Liver (tissue), 9 donors: ENCODE data around the gene ZNF512. TPM values are rescaled to one million over a fixed set of nuclear protein-coding genes. Genes with fewer than 3 reads are reported as not detected.

Experiments
- DNase-seq: peaks from one replicate; pipeline ENCODE4 v3.0.0-alpha.2; 2017; ENCODE audit warnings: low spot score
- H3K27ac ChIP-seq, 2 donors: one replicate each; pipeline ENCODE4 v1.7.0; 2013; ENCODE audit warnings: inconsistent platforms in 2 of 2, low read length in 2 of 2, control low read depth in 1 of 2, low read depth in 1 of 2, mild to moderate bottlenecking in 1 of 2
- H3K27me3 ChIP-seq, 4 donors: one replicate each; pipeline versions ENCODE4 v1.6.1 to v1.7.0; 2013; ENCODE audit warnings: low read length in 3 of 4, inconsistent platforms in 1 of 4, mild to moderate bottlenecking in 1 of 4, moderate library complexity in 1 of 4; ENCODE audit not compliant: control insufficient read depth in 4 of 4, insufficient read depth in 4 of 4
- H3K36me3 ChIP-seq, 4 donors: one replicate each; pipeline versions ENCODE4 v1.6.1 to v1.7.0; 2013; ENCODE audit warnings: low read length in 3 of 4, mild to moderate bottlenecking in 3 of 4, low read depth in 1 of 4, moderate library complexity in 1 of 4; ENCODE audit not compliant: control insufficient read depth in 4 of 4, insufficient read depth in 3 of 4
- H3K4me1 ChIP-seq, 4 donors: one replicate each; pipeline versions ENCODE4 v1.6.1 to v1.7.0; 2013; ENCODE audit warnings: low read length in 3 of 4, mild to moderate bottlenecking in 3 of 4, moderate library complexity in 1 of 4; ENCODE audit not compliant: control insufficient read depth in 4 of 4, insufficient read depth in 4 of 4
- H3K4me3 ChIP-seq, 3 donors: one replicate each; pipeline versions ENCODE4 v1.6.1 to v1.7.0; 2013; ENCODE audit warnings: low read length in 3 of 3, control low read depth in 1 of 3, low read depth in 1 of 3, mild to moderate bottlenecking in 1 of 3
- H3K9ac ChIP-seq, 2 donors: one replicate each; pipeline ENCODE4 v1.7.0; 2013; ENCODE audit warnings: low read length in 2 of 2, mild to moderate bottlenecking in 2 of 2, moderate library complexity in 2 of 2, control low read depth in 1 of 2, low read depth in 1 of 2
- H3K9me3 ChIP-seq, 4 donors: one replicate each; pipeline versions ENCODE4 v1.6.1 to v1.7.0; 2013; ENCODE audit warnings: low read length in 3 of 4; ENCODE audit not compliant: control insufficient read depth in 4 of 4
- ATF3 ChIP-seq: IDR thresholded peaks from 2 replicates; pipeline ENCODE4 v1.6.1; 2016; ENCODE audit warnings: antibody characterized with exemption
- CTCF ChIP-seq: fragments of 150-350 bp; IDR thresholded peaks from 2 replicates; pipeline ENCODE4 v1.5.1; 2017; ENCODE audit warnings: improper control_type of control experiment, low read depth, low read length; ENCODE audit not compliant: missing input control
- EGR1 ChIP-seq, 2 donors: IDR thresholded peaks; 2 replicates each; pipeline ENCODE4 v1.6.1; 2016 to 2018; ENCODE audit warnings: antibody characterized with exemption in 2 of 2, low read depth in 2 of 2
- FOXA1 ChIP-seq: IDR thresholded peaks from 2 replicates; pipeline ENCODE4 v1.6.1; 2016; ENCODE audit warnings: antibody characterized with exemption
- FOXA2 ChIP-seq: IDR thresholded peaks from 2 replicates; pipeline ENCODE4 v1.6.1; 2016; ENCODE audit warnings: antibody characterized with exemption
- GABPA ChIP-seq, 2 donors: IDR thresholded peaks in 1 of 2; conservative IDR thresholded peaks in 1 of 2; 2 replicates each; pipeline ENCODE4 v1.6.1; 2016; ENCODE audit warnings: antibody characterized with exemption in 2 of 2, mild to moderate bottlenecking in 1 of 2, moderate library complexity in 1 of 2
- HNF4A ChIP-seq, 2 donors: conservative IDR thresholded peaks; 2 replicates each; pipeline ENCODE4 v1.6.1; 2016; ENCODE audit warnings: antibody characterized with exemption in 2 of 2, mild to moderate bottlenecking in 2 of 2
- HNF4G ChIP-seq: IDR thresholded peaks from 2 replicates; pipeline ENCODE4 v1.6.1; 2016; ENCODE audit warnings: antibody characterized with exemption
- JUND ChIP-seq, 2 donors: IDR thresholded peaks; 2 replicates each; pipeline ENCODE4 v1.6.1; 2016; ENCODE audit warnings: antibody characterized with exemption in 2 of 2
- MAX ChIP-seq: IDR thresholded peaks from 2 replicates; pipeline ENCODE4 v1.6.1; 2016; ENCODE audit warnings: antibody characterized with exemption
- NR2F2 ChIP-seq: IDR thresholded peaks from 2 replicates; pipeline ENCODE4 v1.6.1; 2016; ENCODE audit warnings: antibody characterized with exemption
- RAD21 ChIP-seq, 2 donors: IDR thresholded peaks; 2 replicates each; pipeline ENCODE4 v1.6.1; 2016; ENCODE audit warnings: antibody characterized with exemption in 2 of 2, mild to moderate bottlenecking in 2 of 2
- REST ChIP-seq: IDR thresholded peaks from 2 replicates; pipeline ENCODE4 v1.6.1; 2016; ENCODE audit warnings: antibody characterized with exemption, mild to moderate bottlenecking
- RXRA ChIP-seq, 2 donors: IDR thresholded peaks; 2 replicates each; pipeline ENCODE4 v1.6.1; 2017 to 2018; ENCODE audit warnings: antibody characterized with exemption in 2 of 2, mild to moderate bottlenecking in 1 of 2
- SP1 ChIP-seq: IDR thresholded peaks from 2 replicates; pipeline ENCODE4 v1.6.1; 2018; ENCODE audit warnings: antibody characterized with exemption, mild to moderate bottlenecking
- TAF1 ChIP-seq: conservative IDR thresholded peaks from 2 replicates; pipeline ENCODE4 v1.6.1; 2016; ENCODE audit warnings: antibody characterized with exemption, mild to moderate bottlenecking
- YY1 ChIP-seq: IDR thresholded peaks from 2 replicates; pipeline ENCODE4 v1.6.1; 2016; ENCODE audit warnings: antibody characterized with exemption, mild to moderate bottlenecking
- ZBTB33 ChIP-seq: IDR thresholded peaks from 2 replicates; pipeline ENCODE4 v1.6.1; 2016; ENCODE audit warnings: antibody characterized with exemption
- WGBS: extraction: QIAGEN DNeasy Blood & Tissue Kit; methylation state at CpG from one replicate; pipeline ENCODE4 v1.1.7; 2013; 5-methylcytosine and 5-hydroxymethylcytosine counted together
- polyA plus RNA-seq, 2 donors: library from polyadenylated mRNA; stranded (reverse) in 1 of 2; unstranded in 1 of 2; fragments of 200-250 nt in 1 of 2; fragments of >200 nt in 1 of 2; fragmentation: Nextera tagmentation in 1 of 2; extraction: Ambion mirVana in 1 of 2; gene quantifications; one replicate each; pipeline versions ENCODE4 v1.2.1 to v1.2.3, GENCODE V29; 2013 to 2015
- total RNA-seq, 2 donors: library from RNA; depleted of rRNA; stranded (reverse); fragments of >200 nt; gene quantifications; one replicate each; pipeline ENCODE4 v1.2.3, GENCODE V29; 2014
- donor health status: healthy.
- donor health status: healthy.
- donor health status: healthy.
- donor health status: healthy.
- donor health status: healthy.

The ZNF512 gene
- total and polyA plus RNA-seq, 4 donors = 3.3 to 13.0 (median 7.1) TPM

GRCh38 chr2:27573452-27573851 lies 9.4 kb upstream of the ZNF512 start (continued):
- TF ChIP-seq REST (no peak), FOXA1 (no peak), RAD21 (IDR thresholded peaks at IDR 0.05) (no peak)

- 97% methylated on average over 19 of the region's 19 CpGs for WGBS
- Histone ChIP-seq H3K4me1 (peaks cover 5 to 20% (median 9%) of the 10 kb centered on the region in 4 donors), H3K9me3 (peaks cover 10 to 31% (median 25%) of the 10 kb centered on the region in 4 donors), H3K9ac (no peak overlapping the region), H3K36me3 (no peaks in the 10 kb centered on the region), H3K4me3 (no peak overlapping the region), H3K27ac (no peak overlapping the region), H3K27me3 (no peaks in the 10 kb centered on the region)
- DNase-seq = no peak
- TF ChIP-seq RAD21 (IDR thresholded peaks at IDR 0.05) = no peak
- no peak for TF ChIP-seq HNF4A (conservative IDR thresholded peaks at IDR 0.05)
- no peak for TF ChIP-seq ZBTB33
- no peak for TF ChIP-seq YY1
- TF ChIP-seq GABPA (IDR thresholded peaks at IDR 0.05 in 1 of 2, conservative IDR thresholded peaks at IDR 0.05 in 1 of 2) = no peak
- no peak for TF ChIP-seq EGR1 (IDR thresholded peaks at IDR 0.05; ENCODE audit: low read depth in 2 of 2)
- TF ChIP-seq HNF4G = no peak
- no peak for TF ChIP-seq RXRA (IDR thresholded peaks at IDR 0.05)
- TF ChIP-seq TAF1 = no peak
- TF ChIP-seq NR2F2 = no peak
- no peak for TF ChIP-seq JUND (IDR thresholded peaks at IDR 0.05)
- no peak for TF ChIP-seq ATF3
- no peak for TF ChIP-seq FOXA2
- TF ChIP-seq REST = no peak
- no peak for TF ChIP-seq FOXA1
- no peak for TF ChIP-seq CTCF
- TF ChIP-seq SP1 = no peak
- no peak for TF ChIP-seq MAX
These were observed 1.3 kb upstream of the ZNF512 start for GRCh38 chr2:27581417-27582128.
